Measurements from ENCODE around the gene KLF16. TPM values are rescaled to one million over a fixed set of nuclear protein-coding genes. Genes with fewer than 3 reads are reported as not detected.

Gene KLF16
- total and polyA plus RNA-seq, 2 experiments from 2014 or later: 8.9 to 20.2 TPM

GRCh38 chr19:1816530-1817298 lies 46.7 kb downstream of the KLF16 start:
- Mint-ChIP-seq H3K9me3 (no peaks in the 10 kb centered on the region), H3K27ac (no peak overlapping the region), H3K27me3 (ENCODE audit: insufficient read depth, low read depth, poor library complexity) (peaks cover 12% of the 10 kb centered on the region), H3K36me3 (ENCODE audit: low read depth) (peaks cover 19% of the 10 kb centered on the region), H3K4me1 (peaks cover 6% of the 10 kb centered on the region), H3K4me3 (no peak overlapping the region)
- Histone ChIP-seq H3K36me3 (ENCODE audit: insufficient read depth) (no peaks in the 10 kb centered on the region; the same call in 1 of the 2 replicates), H3K27ac (ENCODE audit: low read depth) (no peak overlapping the region), H3K9me2 (ENCODE audit: insufficient read depth) (no peaks in the 10 kb centered on the region), H3K4me2 (no peak overlapping the region), H4K20me1 (replicated peaks; ENCODE audit: insufficient read depth) (no peaks in the 10 kb centered on the region), H3K4me1 (ENCODE audit: insufficient read depth) (no peaks in the 10 kb centered on the region), H3K27me3 (ENCODE audit: insufficient read depth) (no peaks in the 10 kb centered on the region), H2AFZ (no peak overlapping the region), H3K79me2 (replicated peaks; ENCODE audit: insufficient read depth) (no peaks in the 10 kb centered on the region), H3K4me3 (no peak overlapping the region), H3F3A (replicated peaks; ENCODE audit: low read depth) (0 out of 2 replicates have a peak, but pooled peaks cover 5% of the 10 kb centered on the region)
- no peak for ATAC-seq
- DNase-seq (ENCODE audit: low spot score): no peak
- TF ChIP-seq EZH2 (IDR thresholded peaks at IDR 0.05; ENCODE audit: low read depth, unreplicated experiment): no peak
- TF ChIP-seq, protein P1, sequence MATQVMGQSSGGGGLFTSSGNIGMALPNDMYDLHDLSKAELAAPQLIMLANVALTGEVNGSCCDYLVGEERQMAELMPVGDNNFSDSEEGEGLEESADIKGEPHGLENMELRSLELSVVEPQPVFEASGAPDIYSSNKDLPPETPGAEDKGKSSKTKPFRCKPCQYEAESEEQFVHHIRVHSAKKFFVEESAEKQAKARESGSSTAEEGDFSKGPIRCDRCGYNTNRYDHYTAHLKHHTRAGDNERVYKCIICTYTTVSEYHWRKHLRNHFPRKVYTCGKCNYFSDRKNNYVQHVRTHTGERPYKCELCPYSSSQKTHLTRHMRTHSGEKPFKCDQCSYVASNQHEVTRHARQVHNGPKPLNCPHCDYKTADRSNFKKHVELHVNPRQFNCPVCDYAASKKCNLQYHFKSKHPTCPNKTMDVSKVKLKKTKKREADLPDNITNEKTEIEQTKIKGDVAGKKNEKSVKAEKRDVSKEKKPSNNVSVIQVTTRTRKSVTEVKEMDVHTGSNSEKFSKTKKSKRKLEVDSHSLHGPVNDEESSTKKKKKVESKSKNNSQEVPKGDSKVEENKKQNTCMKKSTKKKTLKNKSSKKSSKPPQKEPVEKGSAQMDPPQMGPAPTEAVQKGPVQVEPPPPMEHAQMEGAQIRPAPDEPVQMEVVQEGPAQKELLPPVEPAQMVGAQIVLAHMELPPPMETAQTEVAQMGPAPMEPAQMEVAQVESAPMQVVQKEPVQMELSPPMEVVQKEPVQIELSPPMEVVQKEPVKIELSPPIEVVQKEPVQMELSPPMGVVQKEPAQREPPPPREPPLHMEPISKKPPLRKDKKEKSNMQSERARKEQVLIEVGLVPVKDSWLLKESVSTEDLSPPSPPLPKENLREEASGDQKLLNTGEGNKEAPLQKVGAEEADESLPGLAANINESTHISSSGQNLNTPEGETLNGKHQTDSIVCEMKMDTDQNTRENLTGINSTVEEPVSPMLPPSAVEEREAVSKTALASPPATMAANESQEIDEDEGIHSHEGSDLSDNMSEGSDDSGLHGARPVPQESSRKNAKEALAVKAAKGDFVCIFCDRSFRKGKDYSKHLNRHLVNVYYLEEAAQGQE (IDR thresholded peaks at IDR 0.05; ENCODE audit: unreplicated experiment): no peak
- TF ChIP-seq CTCF (conservative IDR thresholded peaks at IDR 0.05; ENCODE audit: low read depth in 2 of 2): no peak
- TF ChIP-seq POLR2AphosphoS5 (IDR thresholded peaks at IDR 0.05; ENCODE audit: low read depth): no peak
- TF ChIP-seq NANOG (IDR thresholded peaks at IDR 0.05; ENCODE audit: borderline replicate concordance): no peak
- TF ChIP-seq ZNF331 (CRISPR knock-in tag; IDR thresholded peaks at IDR 0.05; ENCODE audit: low read depth): no peak
- TF ChIP-seq, protein P2, sequence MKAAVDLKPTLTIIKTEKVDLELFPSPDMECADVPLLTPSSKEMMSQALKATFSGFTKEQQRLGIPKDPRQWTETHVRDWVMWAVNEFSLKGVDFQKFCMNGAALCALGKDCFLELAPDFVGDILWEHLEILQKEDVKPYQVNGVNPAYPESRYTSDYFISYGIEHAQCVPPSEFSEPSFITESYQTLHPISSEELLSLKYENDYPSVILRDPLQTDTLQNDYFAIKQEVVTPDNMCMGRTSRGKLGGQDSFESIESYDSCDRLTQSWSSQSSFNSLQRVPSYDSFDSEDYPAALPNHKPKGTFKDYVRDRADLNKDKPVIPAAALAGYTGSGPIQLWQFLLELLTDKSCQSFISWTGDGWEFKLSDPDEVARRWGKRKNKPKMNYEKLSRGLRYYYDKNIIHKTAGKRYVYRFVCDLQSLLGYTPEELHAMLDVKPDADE (IDR thresholded peaks at IDR 0.05): no peak

Measured in GM23338 (cell line).